Stimulated activated CD4-positive, alpha-beta T cell treated with anti-CD3 and anti-CD28 coated beads, Interleukin-12 subunit alpha, Interleukin-12 subunit beta, amount 100 ng/mL, for 48 hours (primary cell): ENCODE data around the gene SPNS3.

Source experiments
- DNase-seq, 3 donors: peaks; one replicate each; pipeline ENCODE4 v3.0.0-alpha.2; 2020; ENCODE audit warnings: low read depth in 2 of 3, low spot score in 1 of 3

SPNS3 gene

GRCh38 chr17:4426499-4427208, 7.1 kb upstream of the SPNS3 start:
- DNase-seq: no peak

- DNase-seq: no peak
Measured at GRCh38 chr17:4427505-4427904, 6.2 kb upstream of the SPNS3 start.

GRCh38 chr17:4436381-4436780, 2.6 kb downstream of the SPNS3 start:
- DNase-seq: no peak

- no peak for DNase-seq
Measured at GRCh38 chr17:4436846-4437245, 3.1 kb downstream of the SPNS3 start.

GRCh38 chr17:4438162-4438944, 4.6 kb downstream of the SPNS3 start:
- no peak for DNase-seq

- DNase-seq: no peak
Measured at GRCh38 chr17:4440021-4440420, 6.3 kb downstream of the SPNS3 start.

- no peak for DNase-seq
Measured at GRCh38 chr17:4440690-4441686, 7.2 kb downstream of the SPNS3 start.

GRCh38 chr17:4442582-4442981, 8.8 kb downstream of the SPNS3 start:
- no peak for DNase-seq

- no peak for DNase-seq
Measured at GRCh38 chr17:4443476-4443875, 9.7 kb downstream of the SPNS3 start.

GRCh38 chr17:4444782-4445473, 11.2 kb downstream of the SPNS3 start:
- DNase-seq: no peak

GRCh38 chr17:4445731-4446130, 12.0 kb downstream of the SPNS3 start:
- DNase-seq: no peak

- no peak for DNase-seq
Measured at GRCh38 chr17:4446326-4447071, 12.8 kb downstream of the SPNS3 start.

- no peak for DNase-seq
Measured at GRCh38 chr17:4448197-4448980, 14.6 kb downstream of the SPNS3 start.

GRCh38 chr17:4449736-4450135, 16.0 kb downstream of the SPNS3 start:
- DNase-seq: no peak

- no peak for DNase-seq
Measured at GRCh38 chr17:4450710-4451316, 17.1 kb downstream of the SPNS3 start.

- DNase-seq: no peak
Measured at GRCh38 chr17:4453812-4454591, 20.3 kb downstream of the SPNS3 start.

GRCh38 chr17:4460661-4461060, 26.9 kb downstream of the SPNS3 start:
- DNase-seq: no peak

- DNase-seq: no peak
Measured at GRCh38 chr17:4463818-4464476, 30.2 kb downstream of the SPNS3 start.
